Loucy (cell line): ENCODE data around the gene TSHZ2.

Experiments
- H2AFZ ChIP-seq: fragments of 200-600 bp; sonication (generic); 2 replicates; pipeline ENCODE4 v1.6.0; 2016; ENCODE audit warnings: antibody characterized with exemption, mild to moderate bottlenecking, low read length, moderate library complexity
- H3F3A ChIP-seq: fragments of 200-600 bp; 2 replicates; pipeline ENCODE4 v1.6.0; 2016; ENCODE audit warnings: antibody characterized with exemption, low read depth, mild to moderate bottlenecking
- H3K27me3 ChIP-seq: fragments of 200-600 bp; sonication (generic); 2 replicates; pipeline ENCODE4 v1.6.1; 2014; ENCODE audit warnings: low read length, mild to moderate bottlenecking; ENCODE audit not compliant: insufficient read depth, poor library complexity, severe bottlenecking
- H3K36me3 ChIP-seq: fragments of 200-600 bp; sonication (generic); 2 replicates; pipeline ENCODE4 v1.6.1; 2016; ENCODE audit warnings: low read length; ENCODE audit not compliant: insufficient read depth
- H3K4me1 ChIP-seq: fragments of 200-600 bp; sonication (generic); 2 replicates; pipeline ENCODE4 v1.5.1; 2014; ENCODE audit warnings: low read length, mild to moderate bottlenecking; ENCODE audit not compliant: insufficient read depth, poor library complexity, severe bottlenecking
- H3K4me2 ChIP-seq: fragments of 200-600 bp; sonication (generic); 2 replicates; pipeline ENCODE4 v1.6.0; 2014; ENCODE audit warnings: antibody characterized with exemption, low read length, low read depth, mild to moderate bottlenecking; ENCODE audit not compliant: poor library complexity, severe bottlenecking
- H3K4me3 ChIP-seq: fragments of 200-600 bp; sonication (generic); 2 replicates; pipeline ENCODE4 v1.5.1; 2014; ENCODE audit warnings: low read length, mild to moderate bottlenecking, mixed read lengths; ENCODE audit not compliant: poor library complexity, severe bottlenecking
- H3K79me2 ChIP-seq: fragments of 200-600 bp; sonication (generic); 2 replicates; pipeline ENCODE4 v1.6.1; 2014; ENCODE audit warnings: low read length; ENCODE audit not compliant: insufficient read depth
- H3K9ac ChIP-seq: fragments of 200-600 bp; sonication (generic); 2 replicates; pipeline ENCODE4 v1.6.0; 2014; ENCODE audit warnings: mild to moderate bottlenecking, low read depth, low read length, moderate library complexity; ENCODE audit not compliant: poor library complexity, severe bottlenecking
- H3K9me2 ChIP-seq: fragments of 200-600 bp; sonication (generic); replicated peaks from 2 replicates; pipeline ENCODE4 v1.6.1; 2016; ENCODE audit warnings: low read depth, low read length, mixed read lengths
- H3K9me3 ChIP-seq: fragments of 200-600 bp; sonication (generic); 2 replicates; pipeline ENCODE4 v1.6.1; 2014; ENCODE audit warnings: mild to moderate bottlenecking, antibody characterized with exemption, low read length, low read depth; ENCODE audit not compliant: insufficient read depth
- H4K20me1 ChIP-seq: fragments of 200-600 bp; sonication (generic); 2 replicates; pipeline ENCODE4 v1.6.0; 2014; ENCODE audit warnings: antibody characterized with exemption, low read length, mild to moderate bottlenecking; ENCODE audit not compliant: insufficient read depth, poor library complexity, severe bottlenecking
- CTCF ChIP-seq: fragments of 200-600 bp; sonication (generic); conservative IDR thresholded peaks from 2 replicates; pipeline ENCODE4 v1.5.1; 2014; ENCODE audit warnings: mild to moderate bottlenecking, antibody characterized with exemption, low read length
- EZH2phosphoT487 ChIP-seq: fragments of 200-600 bp; IDR thresholded peaks from 2 replicates; pipeline ENCODE4 v1.6.1; 2018; ENCODE audit warnings: antibody characterized with exemption, mild to moderate bottlenecking, moderate library complexity, borderline replicate concordance

Gene TSHZ2

GRCh38 chr20:53316206-53316937, 344.2 kb downstream of the TSHZ2 start:
- H3K4me1 ChIP-seq: no peaks in the 10 kb centered on the region
- H3K79me2 ChIP-seq: no peaks in the 10 kb centered on the region
- H3K27me3 ChIP-seq: no peaks in the 10 kb centered on the region
- no peaks in the 10 kb centered on the region for H3K36me3 ChIP-seq
- H3K9me3 ChIP-seq: no peaks in the 10 kb centered on the region
- no peak overlapping the region for H3K4me2 ChIP-seq
- no peak overlapping the region for H2AFZ ChIP-seq
- H4K20me1 ChIP-seq: no peaks in the 10 kb centered on the region
- H3K4me3 ChIP-seq: no peak overlapping the region
- TF ChIP-seq CTCF (no peak), EZH2phosphoT487 (no peak)
- H3F3A ChIP-seq: no peaks in the 10 kb centered on the region
- no peak overlapping the region for H3K9ac ChIP-seq
- no peaks in the 10 kb centered on the region for H3K9me2 ChIP-seq

GRCh38 chr20:53319200-53319599, 347.0 kb downstream of the TSHZ2 start:
- TF ChIP-seq CTCF (no peak), EZH2phosphoT487 (no peak)
- H4K20me1 ChIP-seq: no peaks in the 10 kb centered on the region
- no peaks in the 10 kb centered on the region for H3K9me3 ChIP-seq
- no peak overlapping the region for H3K9ac ChIP-seq
- H3K79me2 ChIP-seq: no peaks in the 10 kb centered on the region
- no peak overlapping the region for H2AFZ ChIP-seq
- H3K4me1 ChIP-seq: peaks cover 6% of the 10 kb centered on the region
- H3K4me3 ChIP-seq: no peak overlapping the region
- no peaks in the 10 kb centered on the region for H3K36me3 ChIP-seq
- H3K27me3 ChIP-seq: no peaks in the 10 kb centered on the region
- no peaks in the 10 kb centered on the region for H3K9me2 ChIP-seq
- no peak overlapping the region for H3K4me2 ChIP-seq
- no peaks in the 10 kb centered on the region for H3F3A ChIP-seq

- no peaks in the 10 kb centered on the region for H3K27me3 ChIP-seq
- no peak for TF ChIP-seq EZH2phosphoT487
- TF ChIP-seq CTCF: no peak
Measured at GRCh38 chr20:53319716-53320115, 347.6 kb downstream of the TSHZ2 start.

More at GRCh38 chr20:53319716-53320115, 347.6 kb downstream of the TSHZ2 start:
- peaks cover 6% of the 10 kb centered on the region for H3K4me1 ChIP-seq
- no peak overlapping the region for H3K4me2 ChIP-seq
- no peak overlapping the region for H2AFZ ChIP-seq
- H3K9me3 ChIP-seq: no peaks in the 10 kb centered on the region
- no peaks in the 10 kb centered on the region for H4K20me1 ChIP-seq
- no peak overlapping the region for H3K4me3 ChIP-seq
- no peaks in the 10 kb centered on the region for H3F3A ChIP-seq
- no peaks in the 10 kb centered on the region for H3K9me2 ChIP-seq
- no peaks in the 10 kb centered on the region for H3K79me2 ChIP-seq
- no peak overlapping the region for H3K9ac ChIP-seq
- H3K36me3 ChIP-seq: no peaks in the 10 kb centered on the region
